Nephron (organoid): ENCODE data around the gene ZMIZ1.
A peak's percentile ranks its signal among the peaks of the same experiment; 100 is the strongest.

Experiments
- H3K27ac Mint-ChIP-seq, 3 experiments: 2 replicates each; pipeline ENCODE4 v1.8.0; 2020; ENCODE audit warnings: mixed read lengths in 3 of 3, mild to moderate bottlenecking in 2 of 3, moderate library complexity in 1 of 3
- H3K27me3 Mint-ChIP-seq: 2 replicates; pipeline ENCODE4 v1.8.0; 2021; ENCODE audit warnings: low read depth, mild to moderate bottlenecking, moderate library complexity, mixed read lengths
- H3K36me3 Mint-ChIP-seq: 2 replicates; pipeline ENCODE4 v1.8.0; 2020; ENCODE audit warnings: low read depth, mixed read lengths
- H3K4me1 Mint-ChIP-seq: 2 replicates; pipeline ENCODE4 v1.8.0; 2020; ENCODE audit warnings: mixed read lengths
- H3K4me3 Mint-ChIP-seq, 3 experiments: 2 replicates each; pipeline ENCODE4 v1.8.0; 2020; ENCODE audit warnings: mild to moderate bottlenecking in 3 of 3, mixed read lengths in 3 of 3, moderate library complexity in 2 of 3
- H3K9me3 Mint-ChIP-seq: 2 replicates; pipeline ENCODE4 v1.8.0; 2020; ENCODE audit warnings: mixed read lengths
- TF ChIP-seq, protein P1 (sequence below), 3 experiments: fragments of 200-600 bp; sonication (generic); IDR thresholded peaks; one replicate each; pipeline ENCODE4 v1.5.0; 2021; ENCODE audit warnings: antibody characterized with exemption in 3 of 3; ENCODE audit not compliant: unreplicated experiment in 3 of 3

ZMIZ1 gene

GRCh38 chr10:79248341-79249185 is 179.8 kb downstream of the ZMIZ1 start:
- Mint-ChIP-seq H3K27ac (peak overlapping the region in 1 of 3 experiments; percentile 21), H3K36me3 (peaks cover 18% of the 10 kb centered on the region), H3K4me1 (peaks cover 35% of the 10 kb centered on the region), H3K4me3 (no peak overlapping the region), H3K9me3 (no peaks in the 10 kb centered on the region), H3K27me3 (peaks cover 8% of the 10 kb centered on the region)
- TF ChIP-seq, protein P1, sequence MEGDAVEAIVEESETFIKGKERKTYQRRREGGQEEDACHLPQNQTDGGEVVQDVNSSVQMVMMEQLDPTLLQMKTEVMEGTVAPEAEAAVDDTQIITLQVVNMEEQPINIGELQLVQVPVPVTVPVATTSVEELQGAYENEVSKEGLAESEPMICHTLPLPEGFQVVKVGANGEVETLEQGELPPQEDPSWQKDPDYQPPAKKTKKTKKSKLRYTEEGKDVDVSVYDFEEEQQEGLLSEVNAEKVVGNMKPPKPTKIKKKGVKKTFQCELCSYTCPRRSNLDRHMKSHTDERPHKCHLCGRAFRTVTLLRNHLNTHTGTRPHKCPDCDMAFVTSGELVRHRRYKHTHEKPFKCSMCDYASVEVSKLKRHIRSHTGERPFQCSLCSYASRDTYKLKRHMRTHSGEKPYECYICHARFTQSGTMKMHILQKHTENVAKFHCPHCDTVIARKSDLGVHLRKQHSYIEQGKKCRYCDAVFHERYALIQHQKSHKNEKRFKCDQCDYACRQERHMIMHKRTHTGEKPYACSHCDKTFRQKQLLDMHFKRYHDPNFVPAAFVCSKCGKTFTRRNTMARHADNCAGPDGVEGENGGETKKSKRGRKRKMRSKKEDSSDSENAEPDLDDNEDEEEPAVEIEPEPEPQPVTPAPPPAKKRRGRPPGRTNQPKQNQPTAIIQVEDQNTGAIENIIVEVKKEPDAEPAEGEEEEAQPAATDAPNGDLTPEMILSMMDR (IDR thresholded peaks at IDR 0.05; ENCODE audit: unreplicated experiment in 3 of 3), result no peak

DNA sequence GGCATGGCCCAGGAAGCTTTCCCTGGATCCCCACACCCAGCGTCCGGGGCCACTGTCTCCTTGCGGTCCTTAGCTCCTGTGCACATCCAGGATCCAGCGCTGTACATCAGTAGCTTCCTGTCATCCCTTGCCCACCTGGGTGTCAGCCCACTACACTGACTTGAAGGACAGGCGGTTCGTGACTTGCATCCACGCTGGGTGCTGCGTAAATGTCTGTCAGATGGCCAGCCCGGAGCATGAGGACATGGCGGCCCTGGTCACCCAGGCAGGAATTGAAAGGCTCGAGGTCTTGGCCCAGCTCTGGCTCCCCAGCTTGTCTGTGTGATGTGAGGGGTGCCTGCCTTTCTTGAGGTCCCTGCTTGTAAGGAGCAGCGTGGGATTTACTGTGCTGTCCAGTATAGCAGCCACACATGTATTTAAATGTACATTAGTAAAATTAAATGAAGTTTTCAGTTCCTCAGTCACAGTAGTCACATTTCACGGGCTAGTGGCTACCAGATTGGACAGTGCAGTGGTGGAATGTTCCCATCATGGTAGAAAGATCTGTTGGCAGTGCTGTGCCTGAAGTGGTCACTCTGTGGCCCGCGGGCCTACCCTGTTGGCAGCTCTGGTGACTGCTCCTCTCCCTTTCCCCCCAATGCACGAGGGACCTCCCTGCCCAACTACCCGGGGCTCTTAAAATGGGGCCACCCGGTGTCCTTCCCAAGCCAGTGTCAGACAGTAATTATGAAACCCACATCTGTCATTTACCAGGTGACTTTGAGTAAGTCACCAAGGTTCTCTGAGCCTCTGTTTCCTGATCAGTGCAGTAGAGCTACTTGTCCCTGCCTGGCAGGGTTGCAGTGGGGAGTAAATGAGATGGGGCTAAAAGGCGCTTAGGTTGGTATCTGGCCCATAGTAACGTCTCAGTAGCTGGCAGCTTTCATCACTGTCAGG is 180.7 kb downstream of the ZMIZ1 start:
- no peak overlapping the region for H3K4me3 Mint-ChIP-seq
- H3K27ac Mint-ChIP-seq, result no peak overlapping the region
- H3K27me3 Mint-ChIP-seq, result peaks cover 5% of the 10 kb centered on the region
- TF ChIP-seq, protein P1 (IDR thresholded peaks at IDR 0.05; ENCODE audit: unreplicated experiment in 3 of 3), result no peak
- H3K9me3 Mint-ChIP-seq, result no peaks in the 10 kb centered on the region
- H3K4me1 Mint-ChIP-seq, result peaks cover 28% of the 10 kb centered on the region
- H3K36me3 Mint-ChIP-seq, result peaks cover 12% of the 10 kb centered on the region

DNA sequence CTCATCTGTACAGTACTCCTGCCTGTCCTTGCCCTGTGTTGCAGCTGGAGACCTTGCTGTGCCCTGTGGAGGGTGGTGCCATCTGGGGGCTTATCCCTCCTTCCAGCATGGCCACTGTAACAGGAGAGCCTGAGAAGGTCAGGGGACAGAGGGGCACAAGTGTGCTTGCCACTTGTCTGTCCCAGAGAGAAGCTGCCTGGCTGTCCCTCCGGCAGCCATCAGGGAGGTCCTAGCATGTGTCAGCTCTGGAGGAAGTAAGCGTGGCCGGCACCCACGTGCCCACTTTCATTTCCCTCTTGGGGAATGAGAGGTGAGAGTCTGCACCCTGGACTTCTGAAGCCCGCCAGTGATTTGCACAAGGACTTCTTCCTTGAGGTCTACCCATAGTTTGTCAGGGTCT is 181.5 kb downstream of the ZMIZ1 start:
- Mint-ChIP-seq H3K36me3 (peaks cover 12% of the 10 kb centered on the region), H3K9me3 (no peaks in the 10 kb centered on the region), H3K27me3 (peaks cover 4% of the 10 kb centered on the region), H3K27ac (no peak overlapping the region), H3K4me1 (peaks cover 23% of the 10 kb centered on the region), H3K4me3 (no peak overlapping the region)
- TF ChIP-seq, protein P1 (IDR thresholded peaks at IDR 0.05; ENCODE audit: unreplicated experiment in 3 of 3), result no peak

DNA sequence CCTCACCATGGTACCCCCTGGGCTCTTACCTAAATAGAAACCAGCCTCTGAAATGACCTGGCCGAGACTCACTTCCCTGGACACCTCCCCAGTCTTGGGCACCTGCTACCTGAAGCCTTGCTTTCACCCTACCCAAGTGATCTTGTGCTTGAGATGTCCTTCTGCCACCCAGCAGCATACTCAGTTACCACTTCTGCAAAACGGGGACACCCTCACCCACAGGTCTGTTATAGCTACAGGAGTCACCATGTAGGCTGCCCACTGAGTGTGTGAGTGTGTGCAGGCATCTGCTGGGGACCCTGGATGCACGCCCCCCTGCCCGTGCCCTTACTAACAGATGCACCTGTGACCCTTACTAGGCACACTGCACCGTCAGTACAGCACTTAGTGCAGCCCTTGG is 183.7 kb downstream of the ZMIZ1 start:
- Mint-ChIP-seq H3K4me3 (no peak overlapping the region), H3K9me3 (no peaks in the 10 kb centered on the region), H3K27ac (no peak overlapping the region), H3K27me3 (peaks cover 4% of the 10 kb centered on the region), H3K36me3 (peaks cover 20% of the 10 kb centered on the region), H3K4me1 (peaks cover 14% of the 10 kb centered on the region)
- TF ChIP-seq, protein P1 (IDR thresholded peaks at IDR 0.05; ENCODE audit: unreplicated experiment in 3 of 3), result no peak

DNA sequence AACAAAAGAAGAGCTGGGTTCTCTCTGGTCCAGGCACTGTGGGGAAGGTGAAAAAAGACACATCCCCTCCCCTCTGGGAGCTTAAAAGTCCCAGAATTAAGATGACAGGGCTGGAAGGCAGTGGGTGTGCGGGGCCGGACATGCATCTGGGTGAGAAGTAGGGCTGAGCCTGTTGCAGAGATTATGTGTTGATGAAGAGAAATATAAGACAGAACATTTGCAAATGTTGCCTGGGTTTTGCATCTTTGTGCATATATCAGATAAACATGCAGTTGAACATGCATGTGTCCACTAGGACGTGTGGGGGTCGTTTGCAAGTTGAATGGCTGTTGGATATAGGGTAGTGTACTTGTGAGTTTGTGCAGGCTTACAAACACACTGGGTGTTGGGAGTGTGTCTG is 184.2 kb downstream of the ZMIZ1 start:
- peaks cover 4% of the 10 kb centered on the region for H3K27me3 Mint-ChIP-seq
- H3K4me3 Mint-ChIP-seq, result no peak overlapping the region
- H3K9me3 Mint-ChIP-seq, result no peaks in the 10 kb centered on the region
- peaks cover 14% of the 10 kb centered on the region for H3K4me1 Mint-ChIP-seq
- TF ChIP-seq, protein P1 (IDR thresholded peaks at IDR 0.05; ENCODE audit: unreplicated experiment in 3 of 3), result no peak
- H3K27ac Mint-ChIP-seq, result no peak overlapping the region
- peaks cover 20% of the 10 kb centered on the region for H3K36me3 Mint-ChIP-seq
